ENCODE results near the gene SMOC1.

The SMOC1 gene

GRCh38 chr14:69957986-69958385, 78.8 kb downstream of the SMOC1 start:
- Histone ChIP-seq H3K27ac (no peak overlapping the region), H3K4me3 (no peak overlapping the region)
- TF ChIP-seq CTCF (IDR thresholded peaks at IDR 0.05) = no peak
- DNase-seq (ENCODE audit: low spot score) = no peak

- TF ChIP-seq CTCF (IDR thresholded peaks at IDR 0.05) = no peak
- DNase-seq (ENCODE audit: low spot score) = no peak
- H3K4me3 ChIP-seq = no peak overlapping the region
- no peak overlapping the region for H3K27ac ChIP-seq
These were observed 79.9 kb downstream of the SMOC1 start for GRCh38 chr14:69959136-69959535.

- H3K27ac ChIP-seq = no peak overlapping the region
- DNase-seq (ENCODE audit: low spot score) = no peak
- H3K4me3 ChIP-seq = no peak overlapping the region
- TF ChIP-seq CTCF (IDR thresholded peaks at IDR 0.05) = no peak
These were observed 81.1 kb downstream of the SMOC1 start for GRCh38 chr14:69960296-69960695.

- no peak overlapping the region for H3K4me3 ChIP-seq
- no peak for TF ChIP-seq CTCF (IDR thresholded peaks at IDR 0.05)
- H3K27ac ChIP-seq = no peak overlapping the region
- no peak for DNase-seq (ENCODE audit: low spot score)
These were observed 84.8 kb downstream of the SMOC1 start for GRCh38 chr14:69963966-69964365.

GRCh38 chr14:69964841-69965240, 85.6 kb downstream of the SMOC1 start:
- Histone ChIP-seq H3K4me3 (no peak overlapping the region), H3K27ac (no peak overlapping the region)
- no peak for DNase-seq (ENCODE audit: low spot score)
- TF ChIP-seq CTCF (IDR thresholded peaks at IDR 0.05) = no peak

- DNase-seq (ENCODE audit: low spot score) = no peak
- H3K4me3 ChIP-seq = no peak overlapping the region
- no peak overlapping the region for H3K27ac ChIP-seq
- TF ChIP-seq CTCF (IDR thresholded peaks at IDR 0.05) = no peak
These were observed 88.9 kb downstream of the SMOC1 start for GRCh38 chr14:69968132-69968531.

- H3K27ac ChIP-seq = no peak overlapping the region
- TF ChIP-seq CTCF (IDR thresholded peaks at IDR 0.05) = no peak
- H3K4me3 ChIP-seq = no peak overlapping the region
- no peak for DNase-seq (ENCODE audit: low spot score)
These were observed 89.5 kb downstream of the SMOC1 start for GRCh38 chr14:69968681-69969080.

All from coronary artery (tissue), 2 donors.